SIG-M5 treated with dmso at 0.1 percent for 504 hours (cell line): ENCODE results near the gene ELAVL1.

Experiments used
- DNase-seq: peaks from one replicate; lab custom pipeline; 2025; ENCODE audit not compliant: unreplicated experiment; lab: John Stamatoyannopoulos, UW

ELAVL1 gene

GRCh38 chr19:7986321-7987113 is 18.9 kb downstream of the ELAVL1 start:
- no peak for DNase-seq

- DNase-seq: no peak
These were observed 19.9 kb downstream of the ELAVL1 start for GRCh38 chr19:7985481-7985911.

- DNase-seq: no peak
These were observed 21.2 kb downstream of the ELAVL1 start for GRCh38 chr19:7983995-7984837.

- DNase-seq: no peak
These were observed 22.0 kb downstream of the ELAVL1 start for GRCh38 chr19:7983286-7983950.

- no peak for DNase-seq
These were observed 22.8 kb downstream of the ELAVL1 start for GRCh38 chr19:7982651-7983099.

GRCh38 chr19:7982103-7982502 is 23.3 kb downstream of the ELAVL1 start:
- no peak for DNase-seq

- DNase-seq: no peak
These were observed 23.8 kb downstream of the ELAVL1 start for GRCh38 chr19:7981661-7982060.

- DNase-seq: no peak
These were observed 24.2 kb downstream of the ELAVL1 start for GRCh38 chr19:7981199-7981598.

- DNase-seq: no peak
These were observed 24.8 kb downstream of the ELAVL1 start for GRCh38 chr19:7980635-7981121.

- DNase-seq: no peak
These were observed 25.3 kb downstream of the ELAVL1 start for GRCh38 chr19:7980168-7980567.

- DNase-seq: no peak
These were observed 25.9 kb downstream of the ELAVL1 start for GRCh38 chr19:7979559-7979958.

- DNase-seq: no peak
These were observed 26.4 kb downstream of the ELAVL1 start for GRCh38 chr19:7979011-7979410.

GRCh38 chr19:7978179-7978825 is 27.1 kb downstream of the ELAVL1 start:
- DNase-seq: no peak

- no peak for DNase-seq
These were observed 27.8 kb downstream of the ELAVL1 start for GRCh38 chr19:7977723-7978040.

GRCh38 chr19:7977021-7977722 is 28.3 kb downstream of the ELAVL1 start:
- no peak for DNase-seq

GRCh38 chr19:7976461-7976860 is 29.0 kb downstream of the ELAVL1 start:
- no peak for DNase-seq

- DNase-seq: no peak
These were observed 30.4 kb downstream of the ELAVL1 start for GRCh38 chr19:7975037-7975436.

- DNase-seq: no peak
These were observed 31.6 kb downstream of the ELAVL1 start for GRCh38 chr19:7973883-7974282.

GRCh38 chr19:7971553-7972520 is 33.6 kb downstream of the ELAVL1 start:
- no peak for DNase-seq
